GM03348 (cell line): ENCODE measurements around the gene ABCA8.
A peak's percentile ranks its signal among the peaks of the same experiment; 100 is the strongest.
"Not testable (repeated sequence)": the region's sequence is repeated elsewhere in the genome, so short reads cannot be mapped to it uniquely, and the experiment has no call there.

Experiments
- DNase-seq: peaks from one replicate; pipeline ENCODE4 v3.0.0; 2012; ENCODE audit warnings: low spot score

ABCA8 gene

GRCh38 chr17:68829211-68829610 is 126.0 kb downstream of the ABCA8 start:
- no peak for DNase-seq

DNA sequence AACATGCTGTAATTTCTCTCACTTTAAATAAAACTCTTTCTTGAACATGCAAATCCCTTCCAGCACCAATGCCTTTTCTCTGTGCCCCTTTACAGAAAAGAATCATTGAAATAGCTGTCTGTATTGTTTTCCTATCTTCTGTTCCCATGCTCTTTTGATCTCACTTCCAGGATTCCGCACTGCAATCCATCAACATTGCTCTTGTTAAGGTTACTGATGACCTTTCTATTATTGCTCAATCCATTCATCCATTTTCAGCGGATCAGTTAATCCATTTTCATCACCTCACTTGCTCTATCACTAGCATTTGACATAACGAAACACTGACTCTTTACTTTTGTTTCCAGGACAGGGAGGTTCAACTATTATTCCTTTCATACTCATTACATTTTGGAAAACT is 130.5 kb downstream of the ABCA8 start:
- no peak for DNase-seq

DNA sequence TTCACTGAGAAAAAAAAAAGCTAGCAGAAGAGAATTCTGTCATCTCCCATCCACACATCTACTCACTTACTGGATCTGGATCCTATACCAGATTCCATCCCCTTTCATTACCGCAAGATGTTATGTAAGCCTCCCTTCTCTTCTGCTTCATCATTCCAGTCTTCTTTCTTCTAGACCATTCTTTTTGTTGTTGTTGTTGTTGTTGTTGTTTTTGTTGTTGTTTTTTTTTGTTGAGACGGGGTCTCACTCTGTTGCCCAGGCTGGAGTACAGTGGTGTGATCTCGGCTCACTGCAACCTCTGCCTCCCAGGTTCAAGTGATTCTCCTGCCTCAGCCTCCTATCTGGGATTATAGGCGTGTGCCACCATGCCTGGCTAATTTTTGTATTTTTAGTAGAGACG is 131.0 kb downstream of the ABCA8 start:
- not testable (repeated sequence) for DNase-seq

DNA sequence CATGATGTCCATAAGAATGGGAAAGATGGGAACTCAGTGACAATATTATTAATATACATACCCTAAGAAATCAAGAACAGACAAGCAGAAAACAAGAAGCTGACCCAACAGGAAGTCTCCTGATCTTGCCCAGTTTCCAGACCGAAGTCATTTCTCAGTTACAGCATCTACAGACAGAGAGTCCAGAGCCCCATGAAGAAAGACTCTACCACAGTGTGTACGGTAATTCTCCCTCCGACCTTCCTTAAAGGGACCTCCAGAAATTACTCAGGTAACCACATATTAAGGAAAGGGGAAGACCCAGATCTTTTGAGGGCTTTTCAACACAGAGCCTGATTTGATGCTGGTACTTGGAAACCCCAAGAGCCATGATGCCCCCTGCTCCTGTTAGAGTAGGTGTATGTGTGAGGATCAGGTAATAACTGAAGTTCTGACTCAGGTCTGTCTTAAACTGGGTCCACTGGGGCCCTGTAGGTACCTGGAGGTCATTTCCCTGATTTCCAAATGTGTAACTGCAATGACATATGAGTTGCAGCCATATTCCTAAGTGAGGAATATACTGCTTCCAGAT is 132.4 kb downstream of the ABCA8 start:
- DNase-seq, result no peak

- peak; percentile 80 for DNase-seq
These were observed 133.1 kb downstream of the ABCA8 start for GRCh38 chr17:68821860-68822696.

GRCh38 chr17:68820825-68821481 is 134.2 kb downstream of the ABCA8 start:
- no peak for DNase-seq

DNA sequence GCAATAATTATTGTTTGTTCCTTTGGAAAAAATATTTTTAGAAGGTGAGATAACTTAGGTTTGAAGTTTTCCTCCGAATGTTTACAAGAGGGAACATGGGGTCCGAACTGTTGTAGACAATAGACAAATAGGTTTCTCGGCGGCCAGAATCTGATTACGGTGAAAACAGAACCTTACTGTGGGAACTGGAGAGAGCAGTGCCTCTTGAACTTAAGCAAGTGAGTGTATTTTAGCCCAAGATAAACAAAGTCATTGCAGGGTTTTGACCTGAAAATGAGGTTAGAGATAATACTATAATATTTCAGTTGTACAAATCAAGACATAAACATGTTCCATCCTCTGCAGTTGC is 134.7 kb downstream of the ABCA8 start:
- DNase-seq, result no peak

GRCh38 chr17:68819465-68819864 is 135.7 kb downstream of the ABCA8 start:
- no peak for DNase-seq
